Mucosa of descending colon (tissue), 3 donors: ENCODE data around the gene CAMKK2. TPM values are rescaled to one million over a fixed set of nuclear protein-coding genes. Genes with fewer than 3 reads are reported as not detected.
"Not testable (repeated sequence)": the region's sequence is repeated elsewhere in the genome, so short reads cannot be mapped to it uniquely, and the experiment has no call there.

Experiments
- ATAC-seq: fragments of 200-7000 bp; cut with Tn5 transposase; one replicate; pipeline ENCODE4 v1.9.1; 2020; ENCODE audit warnings: mild to moderate bottlenecking, moderate library complexity
- DNase-seq, 3 donors: peaks; one replicate each; pipeline ENCODE4 v3.0.0-alpha.2; 2020
- H3K36me3 ChIP-seq: fragments of 200-600 bp; one replicate; pipeline ENCODE4 v1.8.0; 2021; ENCODE audit warnings: low read depth, mild to moderate bottlenecking
- H3K4me1 ChIP-seq: fragments of 200-600 bp; one replicate; pipeline ENCODE4 v1.8.0; 2021; ENCODE audit warnings: low read depth, mild to moderate bottlenecking
- H3K4me3 ChIP-seq: fragments of 200-600 bp; one replicate; pipeline ENCODE4 v1.8.0; 2021; ENCODE audit warnings: mild to moderate bottlenecking
- H3K9me3 ChIP-seq: fragments of 200-600 bp; one replicate; pipeline ENCODE4 v1.8.0; 2021; ENCODE audit warnings: mild to moderate bottlenecking
- intact Hi-C, 2 donors: fragments of 100-400 bp; cut with DNase I in 1 of 2; cut with micrococcal nuclease in 1 of 2; formaldehyde crosslinking; loops; one replicate each; pipeline versions ENCODE4 v1.11.0 to v1.11.1; 2022; cut with DNase I, micrococcal nuclease
- total RNA-seq, 3 donors: library from RNA; stranded (reverse); fragmentation: NEBNext Ultra II Directional in 2 of 3; extraction: Animal tissue kit (Norgen Biotek cat#: 25700) in 2 of 3; gene quantifications; one replicate each; pipeline versions ENCODE4 v1.2.1 to v1.2.4, GENCODE V29; 2021 to 2023
- TF ChIP-seq, protein P1 (sequence below): fragments of 200-600 bp; IDR thresholded peaks from one replicate; pipeline ENCODE4 v1.8.0; 2022; ENCODE audit warnings: antibody characterized with exemption, mild to moderate bottlenecking
- donor health status: DM: no; HTN: no; CAD: no; lungs with moderate emphysema.
- donor health status: DM: no; HTN: no; CAD: no.
- donor health status: DM: no; HTN: yes; CAD: no.

The CAMKK2 gene
- total RNA-seq, 3 donors from 2014 or later, result 44.0 to 57.1 (median 47.3) TPM

DNA sequence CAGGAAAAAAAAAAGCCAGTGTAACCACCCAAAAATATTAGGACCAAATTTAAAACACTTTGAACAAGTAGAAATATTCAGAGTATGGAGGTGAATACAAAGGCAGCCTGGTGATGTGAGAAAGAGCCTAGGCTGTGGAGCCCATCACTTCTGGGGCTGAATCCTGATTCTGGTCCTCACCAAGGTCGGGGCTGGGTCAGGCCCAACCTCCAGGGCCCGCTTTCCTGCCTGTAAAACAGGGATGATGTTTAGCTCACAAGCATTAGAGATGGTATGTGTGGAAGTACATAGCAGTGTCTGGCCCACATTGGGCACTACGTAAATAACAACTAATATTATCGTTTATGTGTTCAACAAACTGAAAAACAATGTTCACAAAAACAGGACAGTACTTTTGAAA lies 7.8 kb upstream of the CAMKK2 start:
- Histone ChIP-seq H3K4me1 (peaks cover 6% of the 10 kb centered on the region), H3K36me3 (no peaks in the 10 kb centered on the region), H3K4me3 (no peak overlapping the region), H3K9me3 (no peaks in the 10 kb centered on the region)
- DNase-seq, result no peak
- intact Hi-C loops, result no loop called here
- TF ChIP-seq, protein P1, sequence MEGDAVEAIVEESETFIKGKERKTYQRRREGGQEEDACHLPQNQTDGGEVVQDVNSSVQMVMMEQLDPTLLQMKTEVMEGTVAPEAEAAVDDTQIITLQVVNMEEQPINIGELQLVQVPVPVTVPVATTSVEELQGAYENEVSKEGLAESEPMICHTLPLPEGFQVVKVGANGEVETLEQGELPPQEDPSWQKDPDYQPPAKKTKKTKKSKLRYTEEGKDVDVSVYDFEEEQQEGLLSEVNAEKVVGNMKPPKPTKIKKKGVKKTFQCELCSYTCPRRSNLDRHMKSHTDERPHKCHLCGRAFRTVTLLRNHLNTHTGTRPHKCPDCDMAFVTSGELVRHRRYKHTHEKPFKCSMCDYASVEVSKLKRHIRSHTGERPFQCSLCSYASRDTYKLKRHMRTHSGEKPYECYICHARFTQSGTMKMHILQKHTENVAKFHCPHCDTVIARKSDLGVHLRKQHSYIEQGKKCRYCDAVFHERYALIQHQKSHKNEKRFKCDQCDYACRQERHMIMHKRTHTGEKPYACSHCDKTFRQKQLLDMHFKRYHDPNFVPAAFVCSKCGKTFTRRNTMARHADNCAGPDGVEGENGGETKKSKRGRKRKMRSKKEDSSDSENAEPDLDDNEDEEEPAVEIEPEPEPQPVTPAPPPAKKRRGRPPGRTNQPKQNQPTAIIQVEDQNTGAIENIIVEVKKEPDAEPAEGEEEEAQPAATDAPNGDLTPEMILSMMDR, result no peak
- ATAC-seq, result no peak

DNA sequence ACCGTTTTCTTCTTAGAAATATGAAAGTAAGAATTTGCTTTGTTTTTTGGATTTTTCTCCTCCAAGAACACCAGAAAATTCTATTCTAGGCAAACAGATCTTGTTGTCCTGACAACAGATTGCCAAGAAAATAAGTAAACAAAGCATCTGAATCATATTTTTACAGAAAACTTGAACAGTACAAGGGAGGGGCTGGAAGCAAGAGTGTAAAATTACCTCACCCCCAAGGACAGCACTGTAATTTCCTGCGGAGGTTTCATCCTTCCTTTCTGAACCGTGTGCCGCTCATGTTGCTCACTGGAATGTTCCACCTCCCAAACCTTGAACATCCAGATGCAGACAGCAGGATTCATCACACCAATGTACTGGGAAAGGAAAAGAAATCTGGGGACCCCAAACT lies 5.4 kb upstream of the CAMKK2 start:
- no peak for DNase-seq
- TF ChIP-seq, protein P1, result no peak
- Histone ChIP-seq H3K4me3 (no peak overlapping the region), H3K9me3 (no peaks in the 10 kb centered on the region), H3K4me1 (peaks cover 6% of the 10 kb centered on the region), H3K36me3 (no peaks in the 10 kb centered on the region)
- ATAC-seq, result no peak
- intact Hi-C loops, result no loop called here

DNA sequence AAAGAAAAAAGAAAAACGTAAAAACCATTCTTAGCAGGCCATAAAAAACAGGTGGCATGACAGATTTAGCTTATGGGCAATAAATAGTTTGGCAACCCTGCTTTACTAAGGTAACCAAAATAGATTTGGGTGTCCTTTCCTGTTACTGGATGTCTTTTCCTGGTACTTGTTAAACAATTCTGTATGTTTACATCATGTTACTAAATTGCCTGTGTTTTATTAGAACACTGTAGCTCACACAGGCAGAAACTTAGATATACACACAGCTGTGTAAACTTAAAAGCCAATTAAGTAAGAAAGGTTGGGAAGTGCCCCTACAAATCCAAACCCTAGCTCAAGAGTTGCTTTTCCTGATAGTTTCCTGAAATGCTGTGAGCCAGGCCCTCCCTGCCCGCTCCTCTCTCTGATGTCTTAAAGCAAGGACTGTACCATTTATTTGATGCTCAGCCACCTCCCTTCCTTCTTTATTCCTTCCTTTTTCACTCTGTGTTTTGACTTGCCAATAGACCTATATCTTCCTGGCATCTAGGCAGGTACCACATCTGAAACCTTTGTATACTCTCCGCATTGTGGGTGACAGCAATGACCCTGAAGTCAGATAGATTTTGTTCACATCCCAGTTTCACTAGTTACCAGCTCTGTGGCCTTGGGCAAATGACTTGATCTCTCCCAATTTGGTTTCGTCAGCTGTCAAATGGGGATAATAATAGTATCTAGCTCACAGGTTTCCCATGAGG lies 3.7 kb upstream of the CAMKK2 start:
- Histone ChIP-seq H3K9me3 (no peaks in the 10 kb centered on the region), H3K4me1 (peaks cover 6% of the 10 kb centered on the region), H3K36me3 (no peaks in the 10 kb centered on the region), H3K4me3 (no peak overlapping the region)
- DNase-seq (no peak), ATAC-seq (peak; percentile 35)
- TF ChIP-seq, protein P1, result no peak
- intact Hi-C loops, result no loop called here

DNA sequence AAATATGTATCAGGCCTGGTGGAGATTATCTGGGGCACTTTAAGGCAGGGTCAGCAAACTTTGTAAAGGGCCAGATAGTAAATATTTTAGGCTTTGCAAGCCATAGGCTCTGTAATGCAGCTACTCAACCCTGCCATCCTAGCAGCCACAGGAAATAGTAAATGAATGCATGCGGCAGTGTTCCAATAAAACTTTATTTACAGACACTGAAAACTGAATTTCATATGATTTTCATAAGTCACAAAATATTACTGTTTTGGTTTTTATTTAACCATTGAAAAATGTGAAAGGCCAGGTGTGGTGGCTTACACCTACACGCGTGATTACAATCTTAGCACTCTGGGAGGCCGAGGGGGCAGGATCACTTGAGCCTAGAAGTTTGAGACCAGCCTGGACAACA lies 3.2 kb upstream of the CAMKK2 start:
- TF ChIP-seq, protein P1, result no peak
- intact Hi-C loops, result no loop called here
- Histone ChIP-seq H3K36me3 (no peaks in the 10 kb centered on the region), H3K9me3 (no peaks in the 10 kb centered on the region), H3K4me1 (peaks cover 12% of the 10 kb centered on the region), H3K4me3 (no peak overlapping the region)
- ATAC-seq (no peak), DNase-seq (no peak)

DNA sequence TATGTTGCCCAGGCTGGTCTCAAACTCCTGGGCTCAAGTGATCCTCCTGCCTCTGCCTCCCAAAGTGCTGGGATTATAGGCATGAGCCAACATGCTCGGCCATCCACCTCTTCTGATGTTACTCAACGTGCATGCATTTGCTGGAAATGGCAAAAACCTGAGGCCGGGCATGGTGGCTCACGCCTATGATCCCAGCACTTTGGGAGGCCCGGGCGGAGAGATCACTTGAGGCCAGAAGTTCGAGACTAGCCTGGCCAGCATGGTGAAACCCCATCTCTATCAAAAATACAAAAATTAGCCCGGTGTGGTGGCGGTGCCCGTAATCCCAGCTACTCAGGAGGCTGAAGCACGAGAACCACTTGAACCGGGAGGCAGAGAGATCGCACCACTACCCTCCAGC lies 1.9 kb upstream of the CAMKK2 start:
- H3K4me3 ChIP-seq, DNase-seq, ATAC-seq, intact Hi-C loops, H3K9me3 ChIP-seq, H3K36me3 ChIP-seq: not testable (repeated sequence)
- peaks cover 14% of the 10 kb centered on the region for H3K4me1 ChIP-seq

DNA sequence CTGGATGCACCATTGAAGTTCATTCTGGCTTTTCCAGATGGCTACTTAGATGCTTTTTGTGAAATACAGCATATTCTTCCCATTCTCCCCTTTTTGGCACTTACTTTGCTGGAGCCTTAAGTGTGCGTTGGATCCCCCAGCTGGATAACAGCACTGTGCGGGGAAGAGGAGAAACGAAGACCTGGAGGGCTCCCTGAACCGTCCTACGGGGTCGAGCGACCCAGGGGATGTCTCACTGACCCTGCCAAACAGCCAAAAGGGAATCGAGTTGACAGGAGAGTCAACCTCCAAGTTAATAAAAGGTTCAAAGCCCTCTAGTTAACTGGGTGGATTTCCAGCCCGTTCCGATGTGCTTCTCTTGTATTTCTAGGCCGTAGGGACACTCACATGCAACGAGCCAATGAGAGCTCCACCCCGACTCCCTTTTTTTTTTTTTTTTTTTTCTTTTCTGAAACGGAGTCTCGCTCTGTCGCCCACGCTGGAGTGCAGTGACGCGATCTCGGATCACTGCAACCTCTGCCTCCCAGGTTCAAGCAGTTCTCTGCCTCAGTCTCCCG lies 1.0 kb upstream of the CAMKK2 start:
- H3K4me3 ChIP-seq, result no peak overlapping the region
- no peaks in the 10 kb centered on the region for H3K36me3 ChIP-seq
- no peaks in the 10 kb centered on the region for H3K9me3 ChIP-seq
- DNase-seq, result peak in 2 of 3 donors; percentile 28 to 41
- TF ChIP-seq, protein P1, result no peak
- intact Hi-C loops, result no loop called here
- peaks cover 14% of the 10 kb centered on the region for H3K4me1 ChIP-seq
- peak; percentile 3 for ATAC-seq
